H1 (cell line): ENCODE results near the gene FAM50B. TPM values are rescaled to one million over a fixed set of nuclear protein-coding genes. Genes with fewer than 3 reads are reported as not detected.

Experiments
- CTCF ChIA-PET: fragments of 300-600 bp; sonication (Branson Sonifier 250); formaldehyde crosslinking; loops from one replicate; lab custom pipeline; 2021; ENCODE audit not compliant: partially characterized antibody; lab: Charles Lee
- POLR2A ChIA-PET: fragments of 300-600 bp; sonication (Branson Sonifier 250); formaldehyde crosslinking; loops from one replicate; lab custom pipeline; 2021; ENCODE audit warnings: inconsistent platforms; ENCODE audit not compliant: partially characterized antibody; lab: Charles Lee
- DNase-seq, 2 experiments: peaks; one replicate each; pipeline versions ENCODE4 v3.0.0 to v3.0.0-alpha.2; 2010 to 2022; ENCODE audit warnings: low spot score in 2 of 2, low read depth in 1 of 2, mixed read lengths in 1 of 2
- FAIRE-seq: peaks from 2 replicates; lab custom pipeline; 2011; peaks lifted over from hg19 to GRCh38; lab: Jason Lieb, UNC
- H2AFZ ChIP-seq: 2 replicates; pipeline ENCODE4 v1.8.1; 2012; ENCODE audit warnings: low read length, inconsistent platforms
- H2AK5ac ChIP-seq: 2 replicates; pipeline ENCODE4 v1.6.1; 2013; ENCODE audit warnings: low read depth, low read length
- H2BK120ac ChIP-seq: replicated peaks from 2 replicates; pipeline ENCODE3; 2013; ENCODE audit warnings: low read depth, low read length, inconsistent platforms
- H2BK12ac ChIP-seq: 2 replicates; pipeline ENCODE4 v1.6.1; 2013; ENCODE audit warnings: low read depth, low read length
- H2BK15ac ChIP-seq: 2 replicates; pipeline ENCODE4 v1.6.1; 2013; ENCODE audit warnings: low read length
- H2BK20ac ChIP-seq: 2 replicates; pipeline ENCODE4 v1.6.1; 2013; ENCODE audit warnings: low read length
- H2BK5ac ChIP-seq: 2 replicates; pipeline ENCODE4 v1.6.1; 2013; ENCODE audit warnings: low read depth, low read length
- H3K14ac ChIP-seq: 2 replicates; pipeline ENCODE4 v1.6.1; 2013; ENCODE audit warnings: inconsistent platforms; ENCODE audit not compliant: insufficient read length
- H3K18ac ChIP-seq: 2 replicates; pipeline ENCODE4 v1.6.1; 2013; ENCODE audit warnings: low read length; ENCODE audit errors: extremely low read depth
- H3K23ac ChIP-seq: 2 replicates; pipeline ENCODE4 v1.6.1; 2013; ENCODE audit warnings: inconsistent platforms; ENCODE audit not compliant: insufficient read length
- H3K23me2 ChIP-seq: 2 replicates; pipeline ENCODE4 v1.6.1; 2013; ENCODE audit warnings: low read depth, low read length
- H3K27ac ChIP-seq: 2 replicates; pipeline ENCODE4 v1.6.1; 2011; ENCODE audit warnings: low read depth, low read length, inconsistent platforms
- H3K27me3 ChIP-seq, 4 experiments: replicated peaks in 1 of 4; 1 replicate in 1 of 4; 2 replicates in 3 of 4; pipeline versions ENCODE4 v1.6.1 to v1.8.1; 2011 to 2013; ENCODE audit warnings: low read length in 3 of 4, mild to moderate bottlenecking in 3 of 4, inconsistent platforms in 2 of 4, mixed read lengths in 2 of 4, moderate library complexity in 1 of 4; ENCODE audit not compliant: control insufficient read depth in 3 of 4, insufficient read depth in 3 of 4; ENCODE audit errors: extremely low read depth in 1 of 4
- H3K36me3 ChIP-seq, 4 experiments: 2 replicates each; pipeline versions ENCODE4 v1.6.1 to v1.8.1; 2011 to 2013; ENCODE audit warnings: mild to moderate bottlenecking in 4 of 4, low read length in 3 of 4, moderate library complexity in 2 of 4, control low read depth in 1 of 4, inconsistent platforms in 1 of 4; ENCODE audit not compliant: insufficient read depth in 4 of 4, control insufficient read depth in 2 of 4
- H3K4ac ChIP-seq: replicated peaks from 2 replicates; pipeline ENCODE3; 2013; ENCODE audit warnings: low read length, low read depth, mixed read lengths, inconsistent platforms; ENCODE audit not compliant: insufficient read length
- H3K4me1 ChIP-seq, 4 experiments: replicated peaks in 1 of 4; 1 replicate in 1 of 4; 2 replicates in 3 of 4; pipeline versions ENCODE4 v1.6.1 to v1.8.1; 2011 to 2013; ENCODE audit warnings: low read length in 3 of 4, inconsistent platforms in 2 of 4, mixed read lengths in 1 of 4; ENCODE audit not compliant: insufficient read depth in 4 of 4, control insufficient read depth in 3 of 4
- H3K4me2 ChIP-seq, 2 experiments: 2 replicates each; pipeline versions ENCODE4 v1.6.1 to v1.8.1; 2011 to 2013; ENCODE audit warnings: low read depth in 2 of 2, low read length in 2 of 2, control low read depth in 1 of 2, inconsistent platforms in 1 of 2, mild to moderate bottlenecking in 1 of 2; ENCODE audit not compliant: insufficient read depth in 1 of 2
- H3K4me3 ChIP-seq, 4 experiments: fragments of 200-600, 300-600 bp in 1 of 4; sonication (generic), shearing (Covaris generic), sonication (Bioruptor Twin) in 1 of 4; 2 replicates each; pipeline versions ENCODE4 v1.5.1 to v1.8.1; 2011 to 2016; ENCODE audit warnings: low read length in 4 of 4, low read depth in 3 of 4, control low read depth in 2 of 4, inconsistent platforms in 2 of 4, mild to moderate bottlenecking in 2 of 4, mixed read lengths in 1 of 4, moderate library complexity in 1 of 4; ENCODE audit not compliant: insufficient read depth in 2 of 4; ENCODE audit errors: extremely low read depth in 1 of 4
- H3K56ac ChIP-seq: replicated peaks from 2 replicates; pipeline ENCODE3; 2013; ENCODE audit warnings: low read depth, mild to moderate bottlenecking, mixed read lengths, low read length, inconsistent platforms; ENCODE audit not compliant: insufficient read length
- H3K79me1 ChIP-seq: 2 replicates; pipeline ENCODE4 v1.6.1; 2013; ENCODE audit warnings: low read depth, low read length, control low read depth
- H3K79me2 ChIP-seq, 2 experiments: 2 replicates each; pipeline versions ENCODE4 v1.6.1 to v1.8.1; 2012 to 2013; ENCODE audit warnings: low read length in 2 of 2, mild to moderate bottlenecking in 2 of 2, inconsistent platforms in 1 of 2; ENCODE audit not compliant: insufficient read depth in 2 of 2, control insufficient read depth in 1 of 2
- H3K9ac ChIP-seq, 4 experiments: replicated peaks in 1 of 4; 1 replicate in 1 of 4; 2 replicates in 3 of 4; pipeline versions ENCODE4 v1.6.1 to v1.8.1; 2011 to 2013; ENCODE audit warnings: low read depth in 3 of 4, low read length in 3 of 4, control low read depth in 2 of 4, mild to moderate bottlenecking in 2 of 4, moderate library complexity in 2 of 4, inconsistent platforms in 1 of 4; ENCODE audit errors: extremely low read depth in 1 of 4
- H3K9me3 ChIP-seq, 2 experiments: 2 replicates each; pipeline versions ENCODE4 v1.6.1 to v1.8.1; 2012 to 2013; ENCODE audit warnings: mild to moderate bottlenecking in 2 of 2, moderate library complexity in 2 of 2, control low read depth in 1 of 2, inconsistent platforms in 1 of 2, low read depth in 1 of 2, low read length in 1 of 2, mixed read lengths in 1 of 2; ENCODE audit not compliant: insufficient read depth in 2 of 2
- H4K20me1 ChIP-seq, 2 experiments: replicated peaks in 1 of 2; 2 replicates each; pipeline versions ENCODE3 to v1.8.1; 2011 to 2013; ENCODE audit warnings: inconsistent platforms in 2 of 2, low read length in 2 of 2, mild to moderate bottlenecking in 1 of 2; ENCODE audit not compliant: insufficient read depth in 2 of 2, control insufficient read depth in 1 of 2
- H4K5ac ChIP-seq: 2 replicates; pipeline ENCODE4 v1.6.1; 2013; ENCODE audit warnings: low read length, low read depth, mixed read lengths, inconsistent platforms; ENCODE audit not compliant: insufficient read length
- H4K8ac ChIP-seq: 2 replicates; pipeline ENCODE4 v1.8.0; 2013; ENCODE audit warnings: mild to moderate bottlenecking, moderate library complexity, low read length, inconsistent platforms; ENCODE audit not compliant: insufficient read depth; ENCODE audit errors: extremely low read depth
- H4K91ac ChIP-seq: replicated peaks from 2 replicates; pipeline ENCODE3; 2013; ENCODE audit warnings: low read length, mixed read lengths, inconsistent platforms; ENCODE audit not compliant: insufficient read length
- ASH2L ChIP-seq: fragments of 200-600, 300-600 bp; sonication (generic); IDR thresholded peaks from one replicate; pipeline ENCODE4 v1.7.1; 2017; ENCODE audit warnings: low read length
- BCL11A ChIP-seq, 2 experiments: IDR thresholded peaks; one replicate each; pipeline ENCODE4 v1.6.1; 2011; ENCODE audit warnings: low read depth in 2 of 2, low read length in 2 of 2, mild to moderate bottlenecking in 2 of 2
- CHD2 ChIP-seq: IDR thresholded peaks from 2 replicates; pipeline ENCODE4 v1.6.1; 2012; ENCODE audit warnings: low read length, improper control_type of control experiment
- CREB1 ChIP-seq: IDR thresholded peaks from 2 replicates; pipeline ENCODE4 v1.6.1; 2012; ENCODE audit warnings: inconsistent platforms
- EGR1 ChIP-seq: IDR thresholded peaks from 2 replicates; pipeline ENCODE4 v1.6.1; 2011; ENCODE audit warnings: low read depth, low read length, borderline replicate concordance
- JUND ChIP-seq: IDR thresholded peaks from 2 replicates; pipeline ENCODE4 v1.6.1; 2011; ENCODE audit warnings: mild to moderate bottlenecking, improper control_type of control experiment, low read length
- MAFK ChIP-seq: IDR thresholded peaks from 2 replicates; pipeline ENCODE4 v1.6.1; 2012; ENCODE audit warnings: low read depth, mild to moderate bottlenecking, improper control_type of control experiment, low read length
- PHF8 ChIP-seq: fragments of 200-600 bp; sonication (generic); conservative IDR thresholded peaks from 2 replicates; pipeline ENCODE4 v1.7.1; 2012; ENCODE audit warnings: low read depth, mild to moderate bottlenecking, inconsistent platforms, low read length, moderate library complexity
- POLR2AphosphoS5 ChIP-seq: IDR thresholded peaks from 2 replicates; pipeline ENCODE4 v1.6.1; 2011; ENCODE audit warnings: low read depth, low read length
- POU5F1 ChIP-seq: IDR thresholded peaks from 2 replicates; pipeline ENCODE4 v1.6.1; 2011; ENCODE audit warnings: low read depth, mild to moderate bottlenecking, low read length, moderate library complexity
- RBBP5 ChIP-seq: IDR thresholded peaks from 2 replicates; pipeline ENCODE4 v1.7.1; 2012; ENCODE audit warnings: low read depth, mild to moderate bottlenecking, inconsistent platforms, low read length, moderate library complexity, borderline replicate concordance
- SIN3A ChIP-seq, 2 experiments: IDR thresholded peaks in 1 of 2; conservative IDR thresholded peaks in 1 of 2; 2 replicates each; pipeline ENCODE4 v1.6.1; 2011 to 2012; ENCODE audit warnings: low read length in 2 of 2, improper control_type of control experiment in 1 of 2, low read depth in 1 of 2, mild to moderate bottlenecking in 1 of 2
- SUZ12 ChIP-seq: fragments of 200-600 bp; sonication (generic); IDR thresholded peaks from 2 replicates; pipeline ENCODE4 v1.6.1; 2012; ENCODE audit warnings: mild to moderate bottlenecking, inconsistent platforms, low read length, moderate library complexity, mixed read lengths
- TAF7 ChIP-seq: optimal IDR thresholded peaks from 2 replicates; pipeline ENCODE3; 2011; ENCODE audit warnings: low read depth, mild to moderate bottlenecking, inconsistent platforms, low read length, moderate library complexity, borderline replicate concordance
- ZNF274 ChIP-seq: IDR thresholded peaks from 2 replicates; pipeline ENCODE4 v1.7.0; 2012; ENCODE audit warnings: low read length, borderline replicate concordance; ENCODE audit errors: extremely low read depth
- WGBS, 2 experiments: shearing (Covaris generic) in 1 of 2; methylation state at CpG; one replicate each; pipeline versions ENCODE4 v1.1.6 to v1.1.7; 2013 to 2015; ENCODE audit warnings: low lambda C conversion rate in 2 of 2, mixed read lengths in 2 of 2, inconsistent platforms in 1 of 2, low coverage in 1 of 2, missing lambda C conversion rate in 1 of 2; ENCODE audit not compliant: insufficient replicate concordance in 2 of 2, insufficient coverage in 1 of 2, insufficient read length in 1 of 2; ENCODE audit errors: extremely low coverage in 1 of 2, missing lambda C conversion rate in 1 of 2; 5-methylcytosine and 5-hydroxymethylcytosine counted together
- polyA plus RNA-seq, 7 experiments: library from polyadenylated mRNA; depleted of rRNA in 3 of 7; stranded (reverse) in 5 of 7; unstranded in 2 of 7; fragments of >200 nt in 5 of 7; fragments of 200-250 nt in 2 of 7; gene quantifications; 1 replicate in 5 of 7; 2 replicates in 1 of 7; 4 replicates in 1 of 7; pipeline versions ENCODE4 v1.2.1 to v1.2.3, GENCODE V29; 2011 to 2013; ENCODE audit warnings: missing spikeins in 2 of 7, mixed read lengths in 2 of 7
- total RNA-seq: library from RNA; stranded (reverse); fragmentation: NEBNext Ultra II Directional; extraction: Animal tissue kit (Norgen Biotek cat#: 25700); gene quantifications from 2 replicates; pipeline ENCODE4 v1.2.1, GENCODE V29; 2021

Gene FAM50B
- total and polyA plus RNA-seq, 2 of the 8 experiments (the other 6 are each of a cell fraction or from before 2014, with no cell fraction given): 3.1 to 3.2 TPM

DNA sequence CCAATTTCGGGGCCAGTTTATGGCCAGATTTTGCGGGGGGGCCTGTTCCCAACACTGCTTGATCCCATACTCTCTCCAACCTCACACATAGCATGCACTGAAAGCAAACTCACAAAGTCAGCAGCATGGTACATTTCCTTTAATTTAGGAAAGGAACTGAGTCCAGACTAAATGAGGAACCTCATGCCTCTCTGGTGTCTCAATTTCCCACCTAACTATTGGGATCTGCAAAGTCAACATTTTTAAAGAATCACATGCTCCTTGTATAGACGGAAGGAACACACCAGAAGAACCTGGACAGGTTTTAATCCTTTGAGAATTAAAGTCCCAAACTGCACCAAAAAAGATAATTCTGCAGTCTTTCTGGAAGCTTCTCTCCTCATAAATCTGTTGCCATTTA is 33.3 kb downstream of the FAM50B start:
- H3K56ac ChIP-seq: no peak overlapping the region
- H3K4me3 ChIP-seq: no peak overlapping the region
- no peak overlapping the region for H4K5ac ChIP-seq
- POLR2A ChIA-PET: no interaction called here
- no peak overlapping the region for H2BK15ac ChIP-seq
- H2BK120ac ChIP-seq: no peak overlapping the region
- no peak overlapping the region for H3K4ac ChIP-seq
- H2BK20ac ChIP-seq: no peak overlapping the region
- H4K20me1 ChIP-seq: no peaks in the 10 kb centered on the region
- H3K23me2 ChIP-seq: no peaks in the 10 kb centered on the region
- no peaks in the 10 kb centered on the region for H3K27me3 ChIP-seq
- no peak overlapping the region for H2AFZ ChIP-seq
- no peaks in the 10 kb centered on the region for H3K9me3 ChIP-seq
- no peak overlapping the region for H4K91ac ChIP-seq
- DNase-seq (no peak), FAIRE-seq (no peak)
- no peak overlapping the region for H3K18ac ChIP-seq
- no peak overlapping the region for H3K4me2 ChIP-seq
- no peak overlapping the region for H2AK5ac ChIP-seq
- no peaks in the 10 kb centered on the region for H3K79me2 ChIP-seq
- no peaks in the 10 kb centered on the region for H3K79me1 ChIP-seq
- H4K8ac ChIP-seq: no peak overlapping the region
- no peak overlapping the region for H3K9ac ChIP-seq
- no peak overlapping the region for H3K14ac ChIP-seq
- no peak overlapping the region for H2BK5ac ChIP-seq
- no peak overlapping the region for H2BK12ac ChIP-seq
- 73% methylated on average over 3 of the region's 3 CpGs; no CpG with 5 or more reads in 1 of the 2 experiments for WGBS, 2 experiments
- no peak overlapping the region for H3K23ac ChIP-seq
- H3K36me3 ChIP-seq: no peaks in the 10 kb centered on the region
- H3K4me1 ChIP-seq: peaks cover 0 to 2% (median 0%) of the 10 kb centered on the region in 4 experiments; a peak in 2 of 7 replicates
- CTCF ChIA-PET: interaction anchor here (2.1 kb wide), 1 partner anchor 33 kb away, joined by 6 read pairs; the partner anchor contains the start of gene FAM50B
- H3K27ac ChIP-seq: no peak overlapping the region
- TF ChIP-seq EGR1 (no peak), POU5F1 (no peak), MAFK (no peak), ASH2L (no peak), SUZ12 (no peak), CREB1 (no peak), ZNF274 (no peak), JUND (no peak), TAF7 (no peak), SIN3A (conservative IDR thresholded peaks at IDR 0.05 in 1 of 2, IDR thresholded peaks at IDR 0.05 in 1 of 2; ENCODE audit: low read depth in 1 of 2, low read length in 2 of 2) (no peak), BCL11A (IDR thresholded peaks at IDR 0.05; ENCODE audit: low read depth in 2 of 2, low read length in 2 of 2) (no peak), PHF8 (no peak), CHD2 (no peak), RBBP5 (no peak), POLR2AphosphoS5 (no peak)
